Occipital lobe (tissue), 2 donors: ENCODE results near the gene DNM2. TPM values are rescaled to one million over a fixed set of nuclear protein-coding genes. Genes with fewer than 3 reads are reported as not detected.

ENCODE experiments used
- DNase-seq: peaks from one replicate; lab custom pipeline; 2025; lab: John Stamatoyannopoulos, UW
- total RNA-seq: library from RNA; depleted of rRNA; stranded (reverse); fragments of >200 nt; gene quantifications from one replicate; pipeline ENCODE4 v1.2.3, GENCODE V29; 2014

The DNM2 gene
- total RNA-seq, 1 donor from 2014 or later, result 34.0 TPM

DNA sequence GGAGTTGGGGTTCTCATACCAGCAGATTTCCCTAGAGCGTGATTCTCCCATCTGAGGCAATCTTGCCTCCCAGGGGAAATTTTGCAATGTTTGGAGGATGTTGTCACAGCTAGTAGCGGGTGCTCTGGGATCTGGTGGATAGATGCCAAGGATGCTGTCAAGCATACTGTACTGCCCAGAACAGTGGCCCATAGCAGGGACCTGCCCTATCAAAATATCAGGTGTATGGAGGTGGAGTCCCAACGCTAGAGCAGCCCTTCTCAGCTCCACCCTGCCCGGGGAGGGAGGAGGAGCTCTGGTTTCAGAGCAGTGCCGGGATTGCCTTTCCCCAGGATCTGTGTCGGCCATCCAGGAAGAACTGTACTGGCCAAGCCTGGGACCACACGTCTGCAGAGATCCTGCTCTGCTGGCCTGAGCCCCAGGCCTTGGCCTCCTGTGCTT, 27.5 kb upstream of the DNM2 start:
- no peak for DNase-seq

- no peak for DNase-seq
Measured at GRCh38 chr19:10691178-10691881, 26.5 kb upstream of the DNM2 start.

DNA sequence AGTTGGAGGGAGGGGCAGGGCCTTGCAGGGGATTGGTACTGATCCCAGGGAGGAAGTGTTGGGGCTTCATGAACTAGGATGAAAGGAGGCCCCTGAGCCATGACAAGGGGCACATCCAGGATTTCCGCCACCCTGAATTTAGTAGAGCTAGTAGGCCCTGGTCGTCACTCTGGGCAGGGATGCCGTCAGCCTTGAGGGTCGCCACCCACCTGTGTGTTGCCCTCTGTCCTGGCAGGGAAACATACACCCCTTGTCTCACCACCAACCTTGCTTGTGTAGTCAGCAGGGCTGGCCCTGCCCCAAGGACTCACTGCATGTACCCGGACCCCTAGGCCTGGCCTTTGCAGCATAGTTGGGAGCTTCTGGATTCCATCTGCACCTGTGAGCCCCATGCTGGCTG, 26.0 kb upstream of the DNM2 start:
- DNase-seq, result no peak

DNA sequence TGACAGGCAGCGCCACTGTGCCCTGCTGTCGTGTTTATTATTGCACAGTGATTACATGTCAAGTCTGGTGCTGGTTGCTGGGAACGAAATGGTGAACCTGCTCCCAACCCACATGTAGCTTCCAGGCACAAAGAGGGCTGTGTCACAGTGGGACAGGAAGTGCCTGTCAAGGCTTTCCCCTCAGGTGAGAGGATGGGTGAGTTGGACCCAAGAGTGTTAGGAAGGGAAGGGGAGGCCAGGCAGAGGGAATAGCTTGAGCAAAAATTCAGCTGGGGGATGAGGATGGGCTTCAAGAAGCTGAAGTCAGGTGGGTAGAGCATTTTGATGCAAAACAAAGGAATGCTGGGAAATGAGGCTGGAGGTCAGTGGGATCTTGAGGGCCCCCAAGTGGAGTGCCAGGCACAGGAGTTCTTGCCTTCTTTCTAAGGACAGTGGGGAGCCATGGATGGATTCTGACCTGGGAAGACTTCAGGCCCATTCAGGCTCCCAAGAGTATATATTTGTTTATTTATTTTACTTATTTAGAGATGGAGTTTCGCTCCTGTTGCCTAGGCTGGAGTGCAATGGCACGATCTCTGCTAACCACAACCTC, 25.1 kb upstream of the DNM2 start:
- DNase-seq, result no peak

- no peak for DNase-seq
Measured at GRCh38 chr19:10694706-10695307, 23.1 kb upstream of the DNM2 start.

DNA sequence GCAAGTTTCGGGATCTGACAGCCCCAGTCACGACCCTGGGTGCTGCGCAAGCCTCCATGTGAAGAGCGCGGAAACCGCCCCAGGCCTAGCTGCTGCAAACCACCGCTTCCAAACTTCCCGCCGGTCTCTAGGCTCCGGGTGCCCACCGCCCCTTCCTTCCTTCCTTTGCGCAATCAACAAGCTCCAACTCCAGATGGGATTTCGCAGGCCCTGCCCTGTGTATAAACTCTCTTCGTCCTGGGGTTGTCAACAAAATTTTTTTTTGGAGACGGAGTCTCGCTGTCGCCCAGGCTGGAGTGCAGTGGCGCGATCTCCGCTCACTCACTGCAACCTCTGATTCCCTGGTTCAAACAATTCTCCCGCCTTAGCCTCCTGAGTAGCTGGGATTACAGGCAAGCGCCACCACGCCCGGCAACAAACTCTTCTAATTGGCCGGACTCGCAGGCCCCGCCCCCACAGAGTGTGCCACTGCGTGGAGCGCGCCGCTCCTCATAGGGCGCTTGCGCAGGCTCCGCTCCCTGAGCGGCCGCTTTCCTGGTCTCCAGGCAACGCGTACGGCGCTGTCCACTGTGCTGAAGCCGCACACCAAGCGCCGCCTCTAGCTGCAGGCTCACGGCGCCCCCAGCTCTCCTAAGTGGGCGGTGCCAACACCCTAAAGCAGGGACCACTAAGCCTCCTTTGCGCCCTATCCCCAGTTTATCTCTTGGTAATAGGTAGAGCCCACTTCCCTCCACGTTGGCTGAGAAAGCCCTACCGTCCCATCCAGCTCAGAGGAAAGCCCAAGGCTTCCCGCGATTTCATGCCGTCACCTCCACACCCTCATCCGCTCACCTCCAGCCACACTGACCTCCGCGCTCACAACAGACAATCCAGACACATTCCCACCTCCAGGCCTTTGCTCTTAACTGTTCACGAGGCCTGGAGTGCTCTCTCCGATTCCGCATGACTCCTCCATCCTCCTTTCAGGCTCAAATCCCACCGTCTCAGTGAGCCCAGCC, 22.2 kb upstream of the DNM2 start:
- DNase-seq, result peak; percentile 90

DNA sequence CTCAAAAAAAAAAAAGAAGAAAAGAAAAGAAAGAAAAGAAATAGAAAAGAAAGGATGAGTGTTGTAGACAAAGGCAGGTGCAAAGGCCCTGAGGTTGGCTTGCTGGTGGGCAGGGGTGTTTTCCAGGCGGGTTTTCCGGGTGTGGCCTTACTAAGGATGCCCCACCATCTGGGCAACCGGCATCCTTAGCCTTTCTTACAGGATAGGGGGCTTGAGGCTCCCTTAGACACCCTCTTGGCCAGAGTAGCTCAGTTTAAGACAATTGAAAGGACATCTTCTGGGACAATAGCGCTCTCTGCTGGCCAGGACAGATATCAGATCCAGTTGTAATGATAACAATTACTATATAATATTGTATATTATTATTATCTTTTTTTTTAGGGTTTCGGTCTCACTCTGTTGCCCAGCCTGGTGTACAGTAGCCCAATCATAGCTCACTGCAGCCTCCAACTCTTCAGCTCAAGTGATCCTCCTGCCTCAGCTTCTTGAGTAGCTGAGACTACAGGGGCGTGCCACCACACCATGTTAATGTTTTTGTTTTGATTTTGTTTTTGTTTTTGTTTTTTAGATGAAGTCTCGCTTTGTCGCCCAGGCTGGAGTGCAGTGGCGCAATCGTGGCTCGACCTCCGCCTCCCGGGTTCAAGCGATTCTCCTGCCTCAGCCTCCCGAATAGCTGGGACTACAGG, 18.1 kb upstream of the DNM2 start:
- no peak for DNase-seq

GRCh38 chr19:10701955-10702525, 15.8 kb upstream of the DNM2 start:
- no peak for DNase-seq

- no peak for DNase-seq
Measured at GRCh38 chr19:10706990-10707389, 10.9 kb upstream of the DNM2 start.

GRCh38 chr19:10707440-10707839, 10.4 kb upstream of the DNM2 start:
- DNase-seq, result no peak

GRCh38 chr19:10708291-10708690, 9.6 kb upstream of the DNM2 start:
- DNase-seq, result no peak

DNA sequence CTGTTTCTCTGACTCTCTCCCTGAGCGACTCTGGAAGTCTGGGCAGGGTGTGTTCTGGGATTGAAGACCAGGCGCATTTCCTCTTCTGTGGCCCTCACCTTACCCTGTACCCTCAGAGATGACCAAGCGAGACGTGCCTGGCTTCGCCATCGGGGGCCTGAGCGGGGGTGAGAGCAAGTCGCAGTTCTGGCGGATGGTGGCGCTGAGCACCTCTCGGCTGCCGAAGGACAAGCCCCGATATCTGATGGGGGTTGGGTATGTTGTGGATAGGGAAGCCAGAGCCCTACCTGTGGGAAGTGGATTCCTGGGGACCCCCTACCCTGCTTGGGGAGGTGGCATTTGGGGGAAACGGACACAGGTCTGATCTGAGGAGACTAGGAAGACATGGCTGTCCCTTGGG, 5.8 kb upstream of the DNM2 start:
- no peak for DNase-seq

DNA sequence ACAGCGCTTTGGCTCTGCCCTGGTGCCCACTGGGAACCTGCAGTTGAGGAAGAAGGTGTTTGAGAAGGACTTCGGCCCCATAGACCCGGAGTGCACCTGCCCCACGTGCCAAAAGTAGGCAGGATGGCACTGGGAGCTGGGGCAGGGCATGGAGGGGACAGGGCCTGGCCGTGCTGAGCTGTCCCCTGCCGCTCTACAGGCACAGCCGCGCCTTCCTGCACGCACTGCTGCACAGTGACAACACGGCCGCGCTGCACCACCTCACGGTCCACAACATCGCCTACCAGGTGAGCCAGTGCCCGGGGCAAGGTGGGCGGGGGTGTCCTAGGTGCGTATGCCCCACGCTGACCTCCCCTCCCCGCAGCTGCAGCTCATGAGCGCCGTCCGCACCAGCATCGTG, 5.1 kb upstream of the DNM2 start:
- no peak for DNase-seq

GRCh38 chr19:10713317-10713716, 4.6 kb upstream of the DNM2 start:
- DNase-seq, result no peak

GRCh38 chr19:10717054-10717355, 874 bp upstream of the DNM2 start:
- no peak for DNase-seq

- DNase-seq, result no peak
Measured at GRCh38 chr19:10718205-10719196, 622 bp downstream of the DNM2 start.

DNA sequence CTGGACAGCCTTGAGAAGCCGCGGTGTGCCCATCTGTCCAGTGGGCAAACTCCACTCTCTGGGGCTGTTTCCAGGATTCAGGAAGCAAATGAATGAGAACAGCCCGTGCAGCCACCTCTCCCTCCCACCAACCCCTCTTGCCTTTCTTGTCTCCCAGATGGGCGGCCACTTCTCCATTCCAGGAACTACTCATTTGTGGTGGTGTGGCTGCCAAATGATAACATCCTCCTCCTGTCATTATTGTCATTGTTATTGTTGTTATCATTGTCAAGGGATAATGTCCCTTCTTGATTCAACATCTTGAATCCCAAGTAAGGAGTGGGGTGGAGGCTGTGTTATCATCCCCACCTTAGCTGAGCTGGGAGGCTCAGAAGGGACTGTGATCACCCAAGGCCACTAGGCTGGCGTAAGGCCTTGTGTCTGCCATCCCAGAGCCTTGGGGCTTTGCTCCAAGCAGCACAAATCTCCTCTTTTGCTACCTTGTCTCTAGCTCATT, 1.6 kb downstream of the DNM2 start:
- no peak for DNase-seq

DNA sequence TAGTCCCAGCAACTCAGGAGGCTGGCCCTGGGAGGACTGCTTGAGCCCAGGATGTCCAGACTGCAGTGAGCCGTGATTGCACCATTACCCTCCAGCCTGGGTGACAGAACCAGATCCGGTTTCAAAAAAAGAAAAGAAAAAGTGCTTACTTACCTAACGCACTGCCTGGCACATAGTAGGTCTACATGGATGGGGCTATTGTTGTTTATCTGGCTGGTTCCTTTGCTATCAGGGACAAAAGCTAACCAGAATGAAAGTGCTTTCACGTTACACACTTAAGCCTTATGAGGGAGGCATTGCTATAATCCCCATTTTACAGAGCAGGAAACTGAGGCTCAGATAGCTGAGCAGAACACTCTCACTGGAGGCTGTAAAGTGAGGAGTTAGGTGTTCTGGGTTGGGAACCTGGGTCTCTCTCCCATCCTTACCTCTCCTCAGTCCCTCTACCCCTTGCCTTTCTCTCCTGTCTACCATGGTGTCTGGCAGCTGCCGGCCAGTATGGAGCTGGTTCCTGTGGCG, 2.8 kb downstream of the DNM2 start:
- no peak for DNase-seq

- no peak for DNase-seq
Measured at GRCh38 chr19:10723591-10723990, 5.7 kb downstream of the DNM2 start.
